Measurements from ENCODE around the gene CNOT1.

The CNOT1 gene

GRCh38 chr16:58556678-58557077, 72.9 kb downstream of the CNOT1 start:
- FAIRE-seq (no peak), DNase-seq (ENCODE audit: insufficient read length, low spot score) (no peak)
- no peak for TF ChIP-seq CTCF (IDR thresholded peaks at IDR 0.05; ENCODE audit: insufficient read depth, missing control alignments)

- no peak for FAIRE-seq
- DNase-seq (ENCODE audit: insufficient read length, low spot score): no peak
- TF ChIP-seq CTCF (IDR thresholded peaks at IDR 0.05; ENCODE audit: insufficient read depth, missing control alignments): no peak
Measured at GRCh38 chr16:58551496-58551895, 78.1 kb downstream of the CNOT1 start.

- FAIRE-seq (no peak), DNase-seq (ENCODE audit: insufficient read length, low spot score) (no peak)
- no peak for TF ChIP-seq CTCF (IDR thresholded peaks at IDR 0.05; ENCODE audit: insufficient read depth, missing control alignments)
Measured at GRCh38 chr16:58548378-58548777, 81.2 kb downstream of the CNOT1 start.

GRCh38 chr16:58543685-58544084, 85.9 kb downstream of the CNOT1 start:
- no peak for DNase-seq (ENCODE audit: insufficient read length, low spot score)
- no peak for TF ChIP-seq CTCF (IDR thresholded peaks at IDR 0.05; ENCODE audit: insufficient read depth, missing control alignments)
- FAIRE-seq: no peak

GRCh38 chr16:58542291-58542690, 87.3 kb downstream of the CNOT1 start:
- TF ChIP-seq CTCF (IDR thresholded peaks at IDR 0.05; ENCODE audit: insufficient read depth, missing control alignments): no peak
- DNase-seq (ENCODE audit: insufficient read length, low spot score) (no peak), FAIRE-seq (no peak)

- DNase-seq (ENCODE audit: insufficient read length, low spot score): no peak
- TF ChIP-seq CTCF (IDR thresholded peaks at IDR 0.05; ENCODE audit: insufficient read depth, missing control alignments): no peak
- no peak for FAIRE-seq
Measured at GRCh38 chr16:58541711-58542110, 87.9 kb downstream of the CNOT1 start.

GRCh38 chr16:58537124-58537906, 92.3 kb downstream of the CNOT1 start:
- FAIRE-seq (no peak), DNase-seq (ENCODE audit: insufficient read length, low spot score) (no peak)
- no peak for TF ChIP-seq CTCF (IDR thresholded peaks at IDR 0.05; ENCODE audit: insufficient read depth, missing control alignments)
